Measurements from ENCODE around the gene MCOLN3. TPM values are rescaled to one million over a fixed set of nuclear protein-coding genes. Genes with fewer than 3 reads are reported as not detected.
"Not testable (repeated sequence)": the region's sequence is repeated elsewhere in the genome, so short reads cannot be mapped to it uniquely, and the experiment has no call there.

The MCOLN3 gene
- total RNA-seq, 1 experiment from 2014 or later = 0.16 TPM

DNA sequence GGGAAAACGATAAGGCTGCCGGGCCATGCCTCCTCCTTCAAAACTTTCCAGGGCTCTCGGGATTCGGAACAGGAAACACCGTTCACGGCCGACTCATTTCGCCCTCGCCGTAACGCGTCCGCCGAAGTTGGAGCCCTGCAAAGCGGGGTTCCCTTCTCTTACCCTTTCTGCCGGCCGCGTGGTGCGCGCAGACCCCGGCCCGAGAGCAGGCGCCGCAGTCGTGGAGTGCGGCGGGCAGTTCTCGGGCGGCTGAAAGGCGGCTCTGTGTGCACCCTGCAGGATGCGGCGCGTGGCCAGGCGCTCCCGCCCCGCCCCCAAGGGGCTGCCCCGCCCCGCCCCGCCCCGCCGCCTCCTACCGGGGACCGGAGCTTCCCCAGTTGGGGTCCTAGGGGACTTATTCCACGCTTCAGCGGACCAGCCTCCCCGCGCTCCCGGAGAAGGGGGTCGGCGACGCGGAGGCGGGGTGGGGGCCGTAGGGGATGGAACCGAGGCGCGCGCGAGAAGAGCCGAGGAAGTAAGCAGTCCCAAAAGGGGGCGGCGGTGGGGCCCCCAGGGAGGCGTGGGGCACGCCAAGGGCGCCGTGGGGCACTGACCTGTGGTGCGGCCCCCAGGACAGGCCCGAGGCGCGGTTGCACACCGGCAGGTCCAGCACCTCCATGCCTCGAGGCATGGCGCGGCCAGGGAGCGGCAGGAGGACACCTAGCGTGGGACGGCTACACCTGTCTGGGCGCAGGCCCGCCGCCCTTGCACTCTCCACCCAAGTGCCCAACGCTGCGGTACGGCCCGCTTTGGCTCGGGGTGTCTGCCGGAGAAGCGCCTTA, 51.2 kb downstream of the MCOLN3 start, which contains the start of gene MCOLN2:
Gene MCOLN2 (minus strand): TSS at position 268 of the 821 bp plus-strand sequence. CDS start 241 bp downstream, at position 27.
- Histone ChIP-seq H3K4me1 (replicated peaks) (peaks cover 8% of the 10 kb centered on the region), H3K27me3 (replicated peaks) (peaks cover 42% of the 10 kb centered on the region), H3K9me3 (replicated peaks) (no peaks in the 10 kb centered on the region), H3K4me3 (peak within 1 kb of the TSS; percentile 45), H3K27ac (no peak within 1 kb of the TSS), H3K36me3 (no peaks in the 10 kb centered on the region)
- DNase-seq (ENCODE audit: low read depth in 1 of 2, low spot score in 2 of 2) = peak in 1 of 2 experiments; percentile 44

DNA sequence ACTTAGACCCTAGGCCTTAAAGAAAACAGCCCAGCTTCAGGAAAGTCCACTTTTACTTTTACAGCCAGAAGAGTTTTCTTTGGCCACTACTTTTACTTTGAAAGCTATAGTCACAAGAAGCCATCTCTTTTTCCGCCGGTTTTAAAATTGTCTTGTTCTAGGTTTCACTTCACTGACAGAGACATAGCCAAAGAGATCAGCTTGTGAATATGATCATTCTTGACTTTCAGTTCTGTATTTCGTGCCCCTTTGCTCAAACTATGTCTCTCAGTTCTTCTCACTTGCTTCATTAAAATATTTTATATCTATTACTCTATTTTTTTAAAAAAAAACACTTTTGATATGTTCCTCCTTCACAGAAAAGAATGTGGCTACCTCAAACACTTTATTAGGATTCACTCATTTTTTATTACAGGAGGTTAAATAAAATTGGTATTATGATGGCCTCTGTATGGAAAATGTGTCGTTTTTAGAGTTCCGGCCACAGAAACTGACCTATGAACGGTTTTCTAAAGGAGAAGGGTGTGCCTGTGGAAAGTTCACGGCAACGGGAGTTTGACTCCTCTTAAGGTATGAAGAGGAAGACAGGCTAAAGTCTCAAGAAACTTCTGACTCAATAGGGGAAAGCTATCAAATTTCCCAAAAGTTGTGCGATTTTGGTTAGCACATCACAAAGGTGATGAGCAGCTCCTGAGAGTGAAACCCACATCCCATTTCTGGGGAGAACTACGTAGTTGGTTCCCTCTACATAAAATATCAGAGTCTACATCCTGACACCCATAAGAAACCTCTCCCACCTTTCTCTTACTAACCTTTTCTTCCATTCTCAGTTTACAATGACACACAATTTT, 52.6 kb downstream of the MCOLN3 start:
- H3K9me3 ChIP-seq (replicated peaks) = no peaks in the 10 kb centered on the region
- no peak for DNase-seq (ENCODE audit: low read depth in 1 of 2, low spot score in 2 of 2)
- no peak overlapping the region for H3K4me3 ChIP-seq
- no peaks in the 10 kb centered on the region for H3K36me3 ChIP-seq
- H3K4me1 ChIP-seq (replicated peaks) = peaks cover 8% of the 10 kb centered on the region
- H3K27me3 ChIP-seq (replicated peaks) = peaks cover 38% of the 10 kb centered on the region
- no peak overlapping the region for H3K27ac ChIP-seq

DNA sequence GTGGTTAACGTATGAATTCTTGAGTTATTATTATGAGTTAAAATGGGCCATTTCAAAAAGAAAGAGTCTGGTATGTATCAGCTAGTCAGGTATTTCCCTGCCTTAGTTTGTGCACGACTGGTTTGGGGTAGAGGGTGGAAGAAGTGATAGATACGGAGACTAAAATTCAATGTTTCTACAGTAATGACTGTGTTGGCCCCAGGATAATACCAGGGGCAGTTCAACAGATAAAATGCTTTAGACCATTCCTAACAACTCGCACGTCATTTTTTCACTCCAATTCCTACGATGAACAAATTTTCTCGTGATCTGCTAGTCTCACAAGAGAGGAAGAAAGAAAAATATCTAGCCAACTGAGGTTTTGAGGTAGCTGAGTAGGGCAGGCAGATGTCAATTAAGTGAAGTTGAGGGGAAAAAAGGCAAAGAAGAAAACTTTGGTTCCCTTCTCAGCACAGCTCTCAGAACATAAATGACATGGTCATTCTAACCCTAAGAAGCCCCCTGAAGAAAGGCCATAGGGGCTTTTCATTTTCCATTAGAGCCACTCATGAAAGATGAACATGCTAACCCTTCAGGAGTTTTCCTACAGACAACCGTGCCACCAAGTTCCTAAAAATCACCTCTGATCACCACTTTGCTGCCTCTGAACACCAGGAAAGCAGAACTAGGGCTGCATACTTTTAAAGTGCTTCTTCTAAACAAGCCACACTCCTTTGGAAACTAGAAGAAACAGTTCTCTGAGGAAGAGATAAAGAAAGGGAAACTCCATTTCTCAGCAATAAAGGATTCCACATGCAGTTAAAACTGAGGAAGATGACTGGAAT, 57.0 kb downstream of the MCOLN3 start:
- DNase-seq (ENCODE audit: low read depth in 1 of 2, low spot score in 2 of 2) = no peak
- Histone ChIP-seq H3K27ac (no peak overlapping the region), H3K9me3 (replicated peaks) (no peaks in the 10 kb centered on the region), H3K4me3 (no peak overlapping the region), H3K27me3 (replicated peaks) (peaks cover 9% of the 10 kb centered on the region; the same call in 1 of the 2 replicates), H3K36me3 (no peaks in the 10 kb centered on the region), H3K4me1 (replicated peaks) (no peaks in the 10 kb centered on the region)

DNA sequence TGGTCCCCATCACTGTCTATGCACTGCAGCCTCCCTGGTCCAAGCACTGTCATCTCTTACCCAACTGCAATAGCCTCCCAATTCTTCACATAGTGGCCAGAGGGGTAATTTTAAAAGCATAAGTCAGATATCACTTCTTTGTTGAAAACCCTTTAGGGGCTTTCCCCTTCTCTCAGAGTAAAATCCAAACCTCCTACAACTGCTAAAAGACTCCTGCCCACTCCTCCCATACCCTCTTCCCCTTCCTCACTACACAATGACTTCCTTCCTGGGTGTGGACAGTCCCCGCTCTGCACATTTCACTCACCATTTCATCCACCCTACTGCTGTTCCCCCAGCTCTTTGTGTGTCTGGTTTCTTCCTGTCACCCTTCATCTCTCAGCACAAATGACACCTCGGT, 59.7 kb downstream of the MCOLN3 start:
- Histone ChIP-seq H3K27me3 (replicated peaks) (no peaks in the 10 kb centered on the region), H3K36me3 (no peaks in the 10 kb centered on the region), H3K4me3 (no peak overlapping the region), H3K4me1 (replicated peaks) (no peaks in the 10 kb centered on the region), H3K27ac (no peak overlapping the region), H3K9me3 (replicated peaks) (no peaks in the 10 kb centered on the region)
- no peak for DNase-seq (ENCODE audit: low read depth in 1 of 2, low spot score in 2 of 2)

DNA sequence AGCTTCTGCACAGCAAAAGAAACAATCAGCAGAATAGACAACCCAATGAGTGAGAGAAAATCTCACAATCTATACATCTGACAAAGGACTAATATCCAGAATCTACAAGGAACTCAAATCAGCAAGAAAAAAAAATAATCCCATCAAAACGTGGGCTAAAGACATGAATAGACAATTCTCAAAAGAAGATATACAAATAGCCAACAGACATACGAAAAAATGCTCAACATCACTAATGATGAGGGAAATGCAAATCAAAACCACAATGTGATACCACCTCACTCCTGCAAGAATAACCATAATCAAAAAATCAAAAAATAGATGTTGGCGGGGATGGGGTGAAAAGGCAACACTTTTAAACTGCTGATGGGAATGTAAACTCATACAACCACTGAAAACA, 61.7 kb downstream of the MCOLN3 start:
- not testable (repeated sequence) for H3K36me3 ChIP-seq

DNA sequence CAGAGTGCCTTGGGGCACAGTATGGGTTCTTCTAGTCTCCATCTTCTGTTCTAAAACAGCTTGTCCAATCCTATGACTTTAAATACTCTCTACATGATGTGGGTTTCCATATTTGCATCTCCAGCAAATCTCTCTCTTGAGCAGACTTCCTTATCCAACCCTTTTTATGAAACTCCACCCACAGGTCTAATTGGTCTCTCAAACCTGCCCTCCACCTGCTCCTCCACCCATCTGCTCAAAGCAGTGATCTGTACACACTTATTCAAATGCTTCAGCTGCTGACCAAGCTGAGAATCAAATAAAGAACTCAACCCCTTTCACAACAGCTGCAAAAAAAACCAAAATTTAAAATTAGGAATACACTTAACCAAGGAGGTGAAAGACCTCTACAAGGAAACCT, 62.9 kb downstream of the MCOLN3 start:
- no peaks in the 10 kb centered on the region for H3K36me3 ChIP-seq
- H3K9me3 ChIP-seq (replicated peaks) = no peaks in the 10 kb centered on the region
- no peak overlapping the region for H3K4me3 ChIP-seq
- H3K4me1 ChIP-seq (replicated peaks) = no peaks in the 10 kb centered on the region
- no peaks in the 10 kb centered on the region for H3K27me3 ChIP-seq (replicated peaks)
- DNase-seq (ENCODE audit: low read depth in 1 of 2, low spot score in 2 of 2) = no peak
- H3K27ac ChIP-seq = no peak overlapping the region

More for the DNA sequence above, 61.7 kb downstream of the MCOLN3 start:
- not testable (repeated sequence) for DNase-seq (ENCODE audit: low read depth in 1 of 2, low spot score in 2 of 2); H3K4me3 ChIP-seq; H3K4me1 ChIP-seq (replicated peaks); H3K27ac ChIP-seq; H3K9me3 ChIP-seq (replicated peaks); H3K27me3 ChIP-seq (replicated peaks)

DNA sequence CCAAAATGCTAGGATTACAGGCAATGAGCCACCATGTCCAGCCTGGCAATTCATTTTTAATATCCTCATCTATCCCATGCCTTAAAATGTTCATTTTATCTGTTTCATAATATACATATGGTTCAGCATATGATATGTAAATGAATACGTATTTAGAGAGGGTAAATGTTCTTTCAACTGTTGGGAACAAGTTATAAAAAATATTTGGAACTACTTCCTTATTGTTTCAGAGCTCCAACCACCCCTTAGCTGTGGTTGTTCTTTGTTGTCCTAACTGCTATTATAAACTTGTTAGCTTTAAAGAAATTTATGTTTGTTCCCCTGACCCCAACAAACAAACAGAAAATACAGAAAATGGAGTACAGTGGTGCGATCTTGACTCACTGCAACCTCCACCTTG, 65.9 kb downstream of the MCOLN3 start:
- Histone ChIP-seq H3K4me3 (no peak overlapping the region), H3K36me3 (no peaks in the 10 kb centered on the region), H3K27me3 (replicated peaks) (no peaks in the 10 kb centered on the region), H3K4me1 (replicated peaks) (no peaks in the 10 kb centered on the region), H3K9me3 (replicated peaks) (no peaks in the 10 kb centered on the region), H3K27ac (no peak overlapping the region)
- no peak for DNase-seq (ENCODE audit: low read depth in 1 of 2, low spot score in 2 of 2)

GRCh38 chr1:84975035-84975434, 73.3 kb downstream of the MCOLN3 start:
- no peak for DNase-seq (ENCODE audit: low read depth in 1 of 2, low spot score in 2 of 2)
- Histone ChIP-seq H3K36me3 (no peaks in the 10 kb centered on the region), H3K27ac (no peak overlapping the region), H3K9me3 (replicated peaks) (no peaks in the 10 kb centered on the region), H3K4me3 (no peak overlapping the region), H3K27me3 (replicated peaks) (no peaks in the 10 kb centered on the region), H3K4me1 (replicated peaks) (peaks cover 10% of the 10 kb centered on the region)

GRCh38 chr1:84973498-84974334, 74.6 kb downstream of the MCOLN3 start:
- Histone ChIP-seq H3K36me3 (no peaks in the 10 kb centered on the region), H3K27ac (no peak overlapping the region), H3K27me3 (replicated peaks) (no peaks in the 10 kb centered on the region), H3K4me3 (no peak overlapping the region), H3K4me1 (replicated peaks) (peaks cover 10% of the 10 kb centered on the region), H3K9me3 (replicated peaks) (no peaks in the 10 kb centered on the region)
- peak in 1 of 2 experiments; percentile 36 for DNase-seq (ENCODE audit: low read depth in 1 of 2, low spot score in 2 of 2)

DNA sequence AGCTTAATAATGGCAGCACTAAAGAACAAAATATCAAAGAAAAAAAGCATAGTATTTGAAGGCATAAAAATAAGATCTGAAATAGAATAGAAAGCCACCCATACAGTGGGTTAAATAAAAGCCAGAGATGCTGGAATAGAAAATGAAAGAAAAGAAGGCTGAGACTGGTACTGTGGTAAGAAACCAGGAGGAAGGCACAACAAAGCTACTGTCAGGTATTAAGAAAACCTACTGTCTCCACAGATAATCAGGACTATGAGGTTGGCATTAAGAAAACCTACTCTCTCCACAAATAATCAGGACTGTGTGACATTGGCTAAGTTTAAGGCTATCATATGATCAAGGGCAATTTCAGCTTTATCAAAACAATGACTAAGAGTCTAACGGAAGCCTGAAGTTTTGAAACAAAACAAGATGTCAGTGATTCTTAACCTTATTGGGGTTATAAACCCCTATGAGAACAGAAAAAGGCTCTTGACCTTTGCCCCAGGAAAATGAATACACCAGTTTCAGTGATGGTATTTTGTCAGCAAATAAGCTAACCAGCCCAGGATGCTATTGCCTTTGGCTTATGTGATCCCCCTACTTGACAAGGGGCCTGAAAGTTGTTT, 75.8 kb downstream of the MCOLN3 start:
- no peaks in the 10 kb centered on the region for H3K9me3 ChIP-seq (replicated peaks)
- H3K27ac ChIP-seq = no peak overlapping the region
- no peak for DNase-seq (ENCODE audit: low read depth in 1 of 2, low spot score in 2 of 2)
- H3K36me3 ChIP-seq = no peaks in the 10 kb centered on the region
- H3K4me3 ChIP-seq = no peak overlapping the region
- H3K4me1 ChIP-seq (replicated peaks) = peaks cover 10% of the 10 kb centered on the region
- H3K27me3 ChIP-seq (replicated peaks) = no peaks in the 10 kb centered on the region

DNA sequence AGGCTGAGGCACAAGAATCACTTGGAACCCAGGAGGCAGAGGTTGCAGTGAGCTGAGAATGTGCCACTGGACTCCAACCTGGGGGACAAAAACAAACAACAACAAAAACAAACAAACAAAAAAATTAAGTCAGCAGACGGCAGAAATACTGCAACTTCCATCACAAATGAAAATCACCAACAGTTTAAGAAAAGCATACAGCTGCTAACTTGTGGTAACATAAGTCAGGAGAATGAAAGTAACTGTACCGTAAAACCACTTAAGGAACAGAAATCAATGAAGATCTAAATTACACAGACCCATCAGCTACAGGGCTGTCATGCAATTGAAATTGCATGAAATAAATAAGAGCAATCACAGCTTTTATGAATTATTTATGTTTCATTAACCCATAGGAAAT, 76.3 kb downstream of the MCOLN3 start:
- Histone ChIP-seq H3K27ac (no peak overlapping the region), H3K4me1 (replicated peaks) (peaks cover 10% of the 10 kb centered on the region), H3K4me3 (no peak overlapping the region), H3K27me3 (replicated peaks) (no peaks in the 10 kb centered on the region), H3K9me3 (replicated peaks) (no peaks in the 10 kb centered on the region), H3K36me3 (no peaks in the 10 kb centered on the region)
- no peak for DNase-seq (ENCODE audit: low read depth in 1 of 2, low spot score in 2 of 2)

DNA sequence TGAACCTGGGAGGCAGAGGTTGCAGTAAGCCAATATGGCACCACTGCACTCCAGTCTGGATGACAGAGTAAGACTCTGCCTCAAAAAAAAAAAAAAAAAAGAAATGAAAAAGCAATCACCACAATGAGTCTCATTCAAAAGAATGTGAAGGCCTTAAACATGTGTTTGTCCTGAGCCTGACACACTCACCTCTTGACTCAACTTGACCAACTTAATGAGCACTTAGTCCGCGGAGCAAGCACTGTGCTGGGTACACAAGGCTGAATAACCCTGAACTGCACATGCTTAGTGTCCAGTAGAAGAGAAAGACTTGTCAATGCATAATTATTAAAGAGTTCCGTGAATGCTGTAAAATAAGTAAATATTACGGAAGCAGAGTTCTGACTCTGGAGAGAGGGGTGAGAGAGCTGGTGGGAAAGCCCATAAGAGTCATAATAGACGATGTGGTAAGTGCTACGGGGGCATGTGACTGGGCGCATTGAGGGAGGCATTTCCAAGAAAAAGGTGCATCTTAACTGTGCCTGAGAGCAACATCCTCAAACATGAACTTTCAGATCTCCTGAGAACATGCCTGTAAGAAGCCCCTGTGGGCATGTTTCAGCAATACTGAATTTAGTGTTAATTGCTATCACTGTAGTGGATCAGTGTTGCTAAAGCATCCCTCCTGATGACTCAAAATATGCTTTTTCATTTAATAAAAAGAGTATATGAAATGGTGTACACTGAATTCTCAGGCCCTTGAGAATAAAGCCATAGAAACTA, 78.6 kb downstream of the MCOLN3 start:
- Histone ChIP-seq H3K27me3 (replicated peaks) (no peaks in the 10 kb centered on the region), H3K4me3 (no peak overlapping the region), H3K36me3 (no peaks in the 10 kb centered on the region), H3K27ac (no peak overlapping the region), H3K9me3 (replicated peaks) (no peaks in the 10 kb centered on the region), H3K4me1 (replicated peaks) (peaks cover 10% of the 10 kb centered on the region)
- DNase-seq (ENCODE audit: low read depth in 1 of 2, low spot score in 2 of 2) = no peak
